Caki2 (cell line): ENCODE results near the gene FAM180B. TPM values are rescaled to one million over a fixed set of nuclear protein-coding genes. Genes with fewer than 3 reads are reported as not detected.
"Not testable (repeated sequence)": the region's sequence is repeated elsewhere in the genome, so short reads cannot be mapped to it uniquely, and the experiment has no call there.

Experiments
- DNase-seq: peaks from one replicate; pipeline ENCODE4 v3.0.0-alpha.2; 2015; ENCODE audit warnings: low read depth
- in situ Hi-C: cut with HindIII; loops from 2 replicates; pipeline ENCODE4 v1.10.0; 2016; ENCODE audit warnings: low sequenced_read_pairs, low pct_unique_long_range_greater_than_20kb, mixed read lengths
- total RNA-seq: library from RNA; depleted of rRNA; stranded (reverse); fragments of >200 nt; shearing (Covaris generic); gene quantifications from 2 replicates; pipeline ENCODE4 v1.2.3, GENCODE V29; 2014; ENCODE audit warnings: low replicate concordance; rRNA removed

FAM180B gene, protein sequence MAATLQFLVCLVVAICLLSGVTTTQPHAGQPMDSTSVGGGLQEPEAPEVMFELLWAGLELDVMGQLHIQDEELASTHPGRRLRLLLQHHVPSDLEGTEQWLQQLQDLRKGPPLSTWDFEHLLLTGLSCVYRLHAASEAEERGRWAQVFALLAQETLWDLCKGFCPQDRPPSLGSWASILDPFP
- total RNA-seq, result not detected in 2 replicates

DNA sequence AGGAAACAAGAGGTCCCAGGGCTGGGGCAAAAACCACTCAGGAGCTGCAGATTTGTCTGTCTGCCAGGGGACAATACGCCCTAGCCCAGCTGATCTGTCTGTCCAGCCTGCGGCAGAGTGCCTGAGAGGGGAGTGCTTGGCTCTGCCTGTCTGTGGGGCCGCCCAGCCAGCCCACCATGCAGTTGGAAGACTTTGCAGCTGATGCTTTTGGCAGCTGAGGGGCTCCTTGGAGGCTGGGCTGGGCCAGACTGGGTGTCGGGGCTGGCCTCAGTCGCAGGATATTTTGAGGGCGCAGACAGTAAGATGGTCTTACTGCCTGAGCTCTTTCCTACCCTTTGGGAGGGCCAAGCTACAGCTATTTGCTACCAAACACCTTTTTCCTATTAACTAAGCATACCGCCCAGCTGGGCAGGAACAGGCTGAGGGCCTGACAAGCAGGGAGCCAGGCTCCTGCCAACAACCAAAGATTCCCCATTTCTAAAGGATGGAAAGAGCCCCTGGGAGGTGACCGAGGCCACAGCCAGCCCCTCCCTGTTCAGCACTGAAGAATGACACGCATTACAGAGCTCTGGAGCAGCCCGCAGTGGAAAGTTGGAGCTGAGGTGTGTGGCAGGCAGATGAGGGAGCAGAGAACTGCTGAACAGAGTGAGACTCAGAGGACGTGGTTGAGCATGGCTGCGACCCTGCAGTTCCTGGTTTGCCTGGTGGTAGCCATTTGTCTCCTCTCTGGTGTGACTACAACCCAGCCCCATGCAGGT, at the start of gene FAM180B:
Gene FAM180B (plus strand): TSS at position 581 of the 758 bp plus-strand sequence. CDS start 91 bp downstream, at position 672.
- in situ Hi-C loops, result no loop called here
- no peak for DNase-seq

DNA sequence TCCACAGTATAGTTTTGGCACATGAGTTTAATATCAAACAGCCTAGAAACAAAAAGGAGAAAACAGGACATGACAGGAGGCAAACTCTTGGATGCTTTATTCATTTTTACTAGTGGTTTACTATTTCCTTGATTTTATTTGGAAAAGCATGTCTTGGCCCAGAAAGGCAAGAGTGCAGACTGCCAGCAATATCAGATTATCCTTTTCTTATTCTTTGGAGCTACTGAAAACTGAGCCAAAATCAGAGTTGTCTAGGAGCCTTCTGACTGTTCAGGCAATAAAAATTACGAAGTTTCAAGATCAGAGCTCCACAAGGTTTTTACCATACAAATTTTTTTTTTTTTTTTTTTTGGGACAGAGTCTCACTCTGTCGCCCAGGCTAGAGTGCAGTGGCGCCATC, 49.6 kb upstream of the FAM180B start:
- DNase-seq, result no peak
- in situ Hi-C loops, result no loop called here

DNA sequence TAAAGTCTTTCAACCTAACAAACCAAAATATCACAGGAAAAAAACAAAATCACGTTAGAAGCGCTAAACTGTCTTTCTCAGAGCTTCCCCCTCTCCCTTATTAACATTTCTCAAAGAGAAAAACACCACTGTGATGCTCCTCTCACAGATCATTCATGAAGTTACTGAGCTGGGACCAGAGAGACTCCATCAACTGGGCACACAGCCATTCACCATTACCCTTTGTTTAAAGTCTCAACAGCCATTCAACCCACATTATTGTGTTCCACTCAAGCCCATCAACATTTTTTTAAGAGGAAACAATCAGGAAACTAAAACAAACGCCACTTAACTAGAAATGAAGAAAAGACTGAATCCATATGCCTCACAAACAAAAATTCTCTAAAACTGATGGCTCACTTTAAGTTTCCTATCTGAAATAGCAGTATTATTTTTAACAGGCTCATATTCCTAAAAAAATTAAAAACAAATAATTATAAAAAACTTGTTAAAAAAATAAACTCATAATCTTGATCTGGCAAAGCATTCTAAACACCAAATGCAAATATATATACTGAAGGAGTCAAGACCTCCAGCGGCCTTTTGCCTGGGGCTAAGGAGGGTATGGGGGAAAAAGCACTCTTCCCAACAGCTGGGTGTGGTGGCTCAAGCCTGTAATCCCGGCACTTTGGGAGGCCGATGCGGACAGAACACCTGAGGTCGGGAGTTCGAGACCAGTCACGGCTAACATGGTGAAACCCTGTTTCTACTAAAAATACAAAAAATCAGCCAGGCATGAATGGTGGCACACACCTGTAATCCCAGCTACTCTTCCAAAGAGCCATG, 47.5 kb upstream of the FAM180B start:
- in situ Hi-C loops, result no loop called here
- peak; percentile 45 for DNase-seq

DNA sequence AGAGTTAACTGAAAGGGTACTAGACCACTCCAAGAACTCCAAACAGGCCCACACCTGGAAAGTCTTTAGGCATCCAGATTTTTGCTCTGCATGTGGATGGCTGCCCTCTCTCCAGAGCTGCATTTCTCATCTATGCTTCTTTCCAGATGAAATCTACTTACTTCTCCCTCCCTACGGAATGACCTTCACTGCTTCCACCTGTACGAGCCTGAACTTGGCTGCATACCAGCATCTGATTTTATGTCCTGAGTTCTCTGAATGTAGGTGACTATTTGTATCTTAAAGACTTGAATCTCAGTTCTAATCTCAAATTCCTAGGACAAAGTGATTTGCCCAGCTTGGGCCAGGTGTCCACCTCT, 46.8 kb upstream of the FAM180B start:
- DNase-seq, result no peak
- in situ Hi-C loops, result no loop called here

DNA sequence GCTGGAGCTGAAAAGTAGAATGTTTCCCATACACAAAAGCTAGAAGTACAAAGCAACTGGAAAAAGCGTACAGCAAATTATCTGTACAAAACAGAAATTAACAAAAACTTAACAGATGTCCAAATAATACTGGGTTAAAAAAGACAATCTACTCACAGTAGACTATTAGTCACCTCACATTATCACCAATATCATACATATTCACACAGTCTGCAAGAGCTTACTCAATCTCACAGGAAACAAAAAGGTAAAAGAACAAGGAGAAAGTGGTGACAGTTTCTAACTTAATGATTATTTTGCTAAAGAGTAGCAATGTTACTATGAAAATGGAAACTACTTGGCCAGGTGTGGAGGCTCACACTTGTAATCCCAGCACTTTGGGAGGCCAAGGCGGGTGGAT, 45.4 kb upstream of the FAM180B start:
- DNase-seq, result no peak
- in situ Hi-C loops, result no loop called here

DNA sequence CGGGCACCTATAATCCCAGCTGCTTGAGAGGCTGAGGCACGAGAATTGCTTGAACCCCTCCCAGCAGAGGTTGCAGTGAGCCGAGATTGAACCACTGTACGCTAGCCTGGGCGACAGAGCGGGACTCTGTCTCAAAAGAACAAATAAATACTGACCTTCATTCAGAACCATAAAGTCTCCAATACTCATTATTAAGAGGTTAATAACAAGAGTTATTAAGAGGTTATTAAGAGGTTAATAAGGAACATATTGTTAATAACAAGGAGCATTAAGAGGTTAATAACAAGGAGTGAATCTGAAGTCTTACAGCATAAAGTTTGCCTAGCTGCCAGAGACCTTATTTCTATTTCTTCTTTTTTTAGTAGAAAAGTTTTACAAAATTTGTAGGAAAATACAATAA, 41.2 kb upstream of the FAM180B start:
- DNase-seq, result no peak
- in situ Hi-C loops, result no loop called here

DNA sequence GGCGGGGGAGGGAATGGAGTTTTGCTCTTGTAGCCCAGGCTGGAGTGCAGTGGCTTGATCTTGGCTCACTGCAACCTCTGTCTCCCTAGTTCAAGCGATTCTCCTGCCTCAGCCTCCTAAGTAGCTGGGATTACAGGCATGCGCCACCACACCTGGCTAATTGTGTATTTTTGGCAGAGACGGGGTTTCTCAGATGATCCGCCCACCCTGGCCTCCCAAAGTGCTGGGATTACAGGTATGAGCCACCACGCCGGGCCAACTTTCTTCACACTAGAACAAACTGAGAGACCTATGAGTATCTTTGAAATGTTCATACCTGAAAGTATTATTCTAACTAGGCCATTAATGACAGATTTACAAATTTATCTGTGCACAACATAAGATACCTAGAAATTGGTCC, 40.2 kb upstream of the FAM180B start:
- DNase-seq, in situ Hi-C loops: not testable (repeated sequence)

DNA sequence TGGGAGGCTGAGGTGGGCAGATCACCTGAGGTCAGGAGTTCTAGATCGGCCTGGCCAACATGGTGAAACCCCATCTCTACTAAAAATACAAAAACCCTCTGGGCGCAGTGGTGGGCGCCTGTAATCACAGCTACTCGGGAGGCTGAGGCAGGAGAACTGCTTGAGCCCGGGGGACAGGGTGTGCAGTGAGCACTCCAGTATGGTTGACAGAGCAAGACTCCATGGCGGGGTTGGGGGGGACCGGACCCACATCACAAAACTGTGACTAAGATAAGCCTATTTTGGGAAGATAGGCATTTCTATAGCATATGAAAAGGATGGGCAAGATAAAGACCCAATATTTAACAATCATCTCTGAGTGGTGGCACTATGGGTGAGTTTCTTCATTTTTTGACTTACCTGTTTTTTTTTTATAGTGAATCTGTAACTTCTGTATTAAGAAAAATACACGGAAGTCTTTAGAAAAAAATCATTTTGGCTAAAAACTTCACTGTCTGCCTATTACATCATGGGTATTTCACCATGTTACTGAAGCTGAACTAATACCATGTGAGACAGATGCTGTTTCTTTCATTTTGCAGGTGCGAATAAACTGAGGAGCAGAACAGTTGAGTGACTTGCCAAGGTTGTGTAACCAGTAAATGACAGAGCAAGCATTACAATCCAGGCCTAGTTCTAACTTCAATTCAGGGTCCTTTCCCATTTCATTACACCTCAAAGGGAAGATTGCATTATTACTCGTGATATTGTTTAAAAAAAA, 36.0 kb upstream of the FAM180B start:
- DNase-seq, result no peak
- in situ Hi-C loops, result no loop called here

DNA sequence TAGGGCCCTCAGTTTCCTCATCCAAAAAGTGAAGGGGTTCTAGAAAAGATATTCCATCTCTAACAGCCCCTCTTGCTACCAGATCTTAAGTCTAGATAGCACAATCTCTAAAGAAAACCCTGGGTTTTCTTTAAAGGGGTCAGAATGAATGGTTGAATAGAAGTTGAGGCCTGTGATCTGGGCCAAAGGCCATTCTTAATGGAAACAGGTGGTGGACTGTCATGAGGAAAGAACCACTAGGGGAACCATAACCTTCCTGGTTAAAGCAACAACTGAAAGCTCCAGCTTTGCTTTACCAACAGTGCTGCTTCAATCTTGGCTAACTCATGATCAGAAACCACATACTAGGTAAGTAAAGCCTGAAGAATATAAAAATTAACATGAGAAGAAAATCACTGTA, 35.4 kb upstream of the FAM180B start:
- in situ Hi-C loops, result no loop called here

DNA sequence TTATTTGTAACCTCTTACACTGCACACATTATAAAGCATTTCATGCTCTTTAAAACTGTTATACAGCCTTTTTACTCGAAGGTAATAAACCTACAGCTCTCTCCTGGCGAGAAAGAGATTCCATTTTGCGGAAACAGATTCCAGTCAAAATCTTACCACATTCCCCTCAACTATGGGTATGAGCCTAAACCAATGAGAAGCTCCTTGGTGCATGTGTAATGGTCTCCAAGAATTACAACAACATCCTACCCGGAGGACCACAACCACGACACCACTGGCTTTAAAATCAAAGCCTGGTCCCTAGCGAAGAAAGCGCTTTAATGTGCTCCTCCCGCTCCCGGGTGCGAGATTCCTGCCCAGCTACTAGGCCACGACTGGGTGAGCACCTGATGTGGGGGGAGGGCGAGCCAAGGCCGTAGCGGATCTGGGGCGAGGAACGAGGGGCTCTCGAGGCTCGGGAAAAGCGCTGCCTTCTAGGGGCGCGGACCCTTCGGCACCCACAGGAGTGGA, 34.4 kb upstream of the FAM180B start:
- in situ Hi-C loops, result no loop called here
- peak; percentile 25 for DNase-seq

More for the DNA sequence above, 35.4 kb upstream of the FAM180B start:
- DNase-seq, result peak; percentile 36

DNA sequence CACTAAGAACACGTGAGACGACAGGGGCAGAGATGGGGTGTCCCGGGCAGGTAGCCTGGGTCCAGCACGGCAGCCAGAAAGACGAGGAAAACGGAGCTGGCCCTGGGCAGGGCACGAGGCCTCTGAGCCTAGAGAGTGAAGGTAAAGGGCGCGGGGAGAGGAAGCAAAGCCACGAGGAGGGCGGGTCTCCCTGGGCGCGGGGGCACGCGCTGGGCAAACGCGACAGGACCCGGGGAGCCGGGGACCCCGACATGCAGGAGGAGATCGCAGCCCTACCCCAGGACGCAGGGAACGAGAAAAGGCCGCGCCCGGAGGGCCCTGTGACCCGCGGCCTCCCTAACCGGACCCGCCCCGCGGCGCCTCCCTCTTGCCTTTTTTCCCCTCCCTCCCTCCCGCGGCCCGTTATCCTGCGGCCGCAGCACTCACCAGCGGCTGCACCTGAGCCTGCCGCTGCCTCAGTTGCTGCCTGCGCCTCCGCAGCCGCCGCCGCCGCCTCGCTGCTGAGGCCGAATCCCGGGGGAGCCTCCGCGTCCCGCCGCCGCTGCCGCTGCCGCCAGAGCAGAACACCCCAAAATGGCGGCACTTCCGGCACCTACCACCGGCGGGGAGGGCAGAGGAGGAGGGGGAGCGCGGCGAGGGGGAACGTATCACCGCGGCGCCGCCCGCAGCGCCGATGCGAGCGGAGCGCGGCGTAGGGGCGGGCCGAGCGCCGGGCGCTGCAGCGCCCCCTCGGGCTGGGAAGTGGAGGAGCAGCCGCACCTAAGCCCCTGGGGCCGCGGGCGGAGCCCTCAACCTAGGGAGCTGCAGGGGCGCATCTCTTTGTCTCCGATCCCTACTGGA, 33.7 kb upstream of the FAM180B start, which contains the start of gene CELF1:
Gene CELF1 (minus strand): TSS at position 567 of the 840 bp plus-strand sequence. CDS start 53,609 bp downstream, outside the sequence.
- peak; percentile 83 for DNase-seq
- in situ Hi-C loops, result no loop called here

DNA sequence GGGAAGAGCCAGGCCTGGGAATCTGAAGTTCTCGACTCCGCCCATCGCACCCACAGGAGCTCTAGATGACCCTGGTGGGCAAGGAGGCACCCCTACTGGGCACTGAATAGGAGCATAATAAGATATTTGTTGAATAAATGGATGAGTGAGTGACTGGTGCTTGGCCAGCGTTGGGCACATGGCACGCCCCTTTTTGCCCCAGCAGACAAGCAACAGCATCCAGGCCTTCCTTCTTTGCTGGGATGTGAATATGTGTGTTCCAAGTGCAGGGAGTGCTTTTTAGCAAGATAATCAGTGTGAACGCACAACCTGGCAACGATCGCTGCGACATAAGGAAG, 33.1 kb upstream of the FAM180B start:
- in situ Hi-C loops, result no loop called here
- DNase-seq, result no peak

DNA sequence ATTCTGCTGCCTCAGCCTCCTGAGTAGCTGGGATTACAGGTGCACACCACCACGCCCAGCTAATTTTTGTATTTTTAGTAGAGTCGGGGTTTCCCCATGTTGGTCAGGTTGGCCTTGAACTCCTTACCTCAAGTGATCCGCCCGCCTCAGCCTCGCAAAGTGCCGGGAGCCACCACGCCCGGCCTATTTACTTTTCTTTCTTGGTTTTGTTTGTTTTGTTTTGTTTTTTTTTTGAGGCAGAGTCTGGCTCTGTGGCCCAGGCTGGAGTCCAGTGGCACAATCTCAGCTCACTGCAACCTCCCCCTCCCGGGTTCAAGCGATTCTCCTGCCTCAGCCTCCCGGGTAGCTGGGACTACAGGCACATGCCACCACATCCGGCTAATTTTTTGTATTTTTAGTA, 29.5 kb upstream of the FAM180B start:
- DNase-seq, in situ Hi-C loops: not testable (repeated sequence)

DNA sequence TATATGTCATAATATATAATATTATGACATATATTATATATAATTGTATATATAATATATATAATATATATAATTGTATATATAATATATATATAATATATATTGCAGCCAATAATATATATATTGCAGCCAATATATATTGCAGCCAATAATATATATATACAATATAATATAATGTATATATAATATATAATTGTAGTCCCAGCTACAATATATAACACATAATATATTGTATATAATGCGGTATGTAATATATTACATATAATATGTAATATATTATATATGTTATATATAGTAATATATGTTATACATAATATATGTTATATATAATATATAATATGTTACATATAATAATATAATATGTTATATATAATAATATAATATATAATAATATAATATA, 27.8 kb upstream of the FAM180B start:
- in situ Hi-C loops, result no loop called here
- no peak for DNase-seq

DNA sequence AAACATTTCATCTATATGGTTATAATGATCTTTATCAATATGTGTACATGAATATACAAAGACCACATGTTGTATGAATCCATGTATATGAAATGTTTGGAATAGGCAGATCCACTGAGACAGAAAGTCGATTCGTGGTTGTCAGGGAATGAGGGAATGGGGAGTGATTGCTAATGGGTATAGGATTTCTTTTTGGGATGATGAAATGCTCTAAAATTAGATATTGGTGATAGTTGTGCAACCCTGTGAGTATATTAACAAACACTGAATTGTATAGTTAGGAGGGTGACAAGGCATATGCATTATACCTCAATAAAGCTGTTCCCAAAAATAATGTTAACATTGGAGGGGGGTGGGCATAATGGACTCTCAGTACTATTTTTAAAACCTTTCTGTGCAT, 26.1 kb upstream of the FAM180B start:
- in situ Hi-C loops, result no loop called here
- DNase-seq, result no peak

DNA sequence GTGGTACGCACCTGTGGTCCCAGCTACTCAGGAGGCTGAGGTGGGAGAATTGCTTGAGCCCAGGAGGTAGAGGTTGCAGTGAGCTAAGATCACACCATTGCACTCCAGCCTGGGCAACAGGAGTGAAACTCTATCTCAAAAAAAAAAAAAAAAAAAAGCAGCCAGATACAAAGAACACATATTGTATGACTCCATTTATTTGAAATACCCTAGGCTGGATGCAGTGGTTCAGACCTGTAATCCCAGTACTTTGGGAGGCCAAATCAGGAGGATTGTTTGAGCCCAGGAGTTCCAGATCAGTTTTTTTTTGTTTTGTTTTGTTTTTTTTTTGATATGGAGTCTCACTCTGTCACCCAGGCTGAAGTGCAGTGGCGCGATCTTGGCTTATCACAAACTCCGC, 24.1 kb upstream of the FAM180B start:
- in situ Hi-C loops, DNase-seq: not testable (repeated sequence)

DNA sequence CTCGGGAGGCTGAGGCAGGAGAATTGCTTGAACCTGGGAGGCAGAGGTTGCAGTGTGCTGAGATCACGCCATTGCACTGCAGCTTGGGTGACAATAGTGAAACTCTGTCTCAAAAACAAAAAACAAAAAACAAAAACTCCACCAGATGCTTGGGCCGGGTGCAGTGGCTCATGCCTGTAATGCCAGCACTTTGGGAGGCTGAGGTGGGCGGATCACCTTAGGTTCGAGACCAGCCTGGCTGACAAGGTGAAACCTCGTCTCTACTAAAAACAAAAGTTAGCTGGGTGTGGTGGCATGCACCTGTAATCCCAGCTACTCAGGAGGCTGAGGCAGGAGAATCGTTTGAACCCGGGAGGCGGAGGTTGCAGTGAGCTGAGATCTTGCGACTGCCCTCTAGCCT, 22.1 kb upstream of the FAM180B start:
- DNase-seq, in situ Hi-C loops: not testable (repeated sequence)
